ENCODE data around the gene DCAF7.

Gene DCAF7

DNA sequence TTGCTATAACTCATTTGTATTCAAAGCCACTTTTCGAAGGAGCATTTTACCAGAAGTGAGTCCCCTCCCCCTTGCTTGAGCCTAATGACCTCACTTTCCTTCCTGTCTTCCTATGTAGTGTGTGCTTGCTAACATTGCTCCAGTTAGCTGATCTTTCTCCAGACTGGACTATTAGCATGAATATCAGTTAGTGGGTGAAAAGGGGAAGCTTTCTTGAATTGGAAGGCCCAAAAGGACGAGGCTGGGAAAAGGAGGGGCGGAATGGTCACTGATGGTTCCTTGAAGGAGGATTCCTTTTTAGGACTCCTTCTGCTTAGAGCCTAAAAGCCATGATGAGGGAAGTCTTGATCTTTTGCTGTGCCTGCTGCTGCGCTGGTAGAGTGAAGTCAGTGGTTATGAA is 83.9 kb downstream of the DCAF7 start:
- no peak for DNase-seq

DNA sequence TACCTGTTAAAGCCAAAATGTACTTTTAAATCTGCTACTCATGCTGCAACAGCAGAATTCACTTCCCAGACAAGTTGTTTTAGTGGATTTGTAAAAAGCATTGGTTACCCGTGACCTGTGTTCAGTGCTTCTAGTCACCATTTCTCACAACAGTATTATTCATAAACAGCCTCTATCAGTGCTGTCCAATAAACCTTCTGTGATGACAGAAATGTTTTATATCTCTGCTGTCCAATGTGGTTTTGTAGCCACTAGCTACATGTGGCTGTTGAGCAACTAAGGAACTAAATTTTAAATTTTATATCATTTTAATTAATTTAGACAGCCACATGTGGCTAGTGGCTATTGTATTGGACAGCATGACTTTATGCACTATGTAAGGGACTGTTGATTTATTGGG is 84.5 kb downstream of the DCAF7 start:
- DNase-seq = no peak

DNA sequence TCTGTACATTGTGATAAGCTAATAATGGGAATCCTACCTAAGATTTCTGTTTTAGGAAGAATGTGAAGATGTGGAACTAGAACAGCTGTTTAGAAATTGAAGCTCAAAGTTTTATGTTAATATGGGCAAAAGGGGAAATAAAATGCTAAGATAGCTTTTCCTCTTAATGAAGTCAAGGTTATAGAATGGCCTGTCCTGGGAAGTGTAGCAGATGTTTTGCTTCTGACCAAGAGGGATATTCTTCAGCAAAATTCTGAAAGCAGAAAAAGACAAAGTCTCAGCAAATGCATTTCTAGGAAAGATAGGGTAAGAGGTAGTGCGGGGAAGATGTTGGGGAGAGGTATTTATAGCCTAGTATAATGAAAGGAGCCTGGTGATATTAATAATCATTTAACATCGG is 85.0 kb downstream of the DCAF7 start:
- DNase-seq = no peak

DNA sequence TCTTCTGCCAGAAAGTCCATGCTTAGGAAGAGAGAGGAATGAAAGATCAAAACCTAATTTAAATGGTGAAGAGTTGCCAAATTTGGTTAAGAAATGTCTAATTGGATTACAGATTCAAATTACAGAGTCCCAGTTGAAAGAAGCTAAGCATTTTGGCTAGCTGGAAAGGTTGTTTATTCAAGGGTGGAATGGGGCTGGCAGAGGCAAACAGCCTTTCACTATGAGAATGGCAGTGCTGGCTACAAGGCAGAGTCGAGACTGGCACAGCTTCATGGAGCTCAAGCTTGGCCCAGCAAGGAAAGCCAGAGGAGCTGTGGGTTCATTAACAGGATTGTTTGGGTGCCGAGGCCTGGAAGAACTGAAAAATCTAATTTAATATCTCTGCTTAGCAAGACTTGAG is 85.5 kb downstream of the DCAF7 start:
- no peak for DNase-seq

DNA sequence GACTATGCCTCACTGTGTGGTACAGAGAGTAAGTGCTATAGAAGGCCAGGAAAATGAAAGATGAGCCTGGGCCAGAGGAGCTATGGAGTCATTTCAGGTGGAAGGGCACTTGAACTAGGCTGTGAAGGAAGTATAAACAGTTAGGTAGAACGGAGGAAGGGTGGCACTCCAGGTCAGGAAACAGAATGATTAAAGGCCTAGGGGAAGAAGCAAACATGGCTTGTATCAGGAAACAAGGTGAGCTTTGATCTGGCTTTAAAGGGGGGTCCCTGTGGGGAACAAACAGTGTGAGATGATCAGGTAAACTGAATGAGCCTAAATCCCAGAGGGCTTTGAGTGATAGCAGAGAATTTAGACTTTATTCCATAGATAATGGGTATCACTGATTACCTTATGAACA is 88.8 kb downstream of the DCAF7 start:
- DNase-seq = no peak

DNA sequence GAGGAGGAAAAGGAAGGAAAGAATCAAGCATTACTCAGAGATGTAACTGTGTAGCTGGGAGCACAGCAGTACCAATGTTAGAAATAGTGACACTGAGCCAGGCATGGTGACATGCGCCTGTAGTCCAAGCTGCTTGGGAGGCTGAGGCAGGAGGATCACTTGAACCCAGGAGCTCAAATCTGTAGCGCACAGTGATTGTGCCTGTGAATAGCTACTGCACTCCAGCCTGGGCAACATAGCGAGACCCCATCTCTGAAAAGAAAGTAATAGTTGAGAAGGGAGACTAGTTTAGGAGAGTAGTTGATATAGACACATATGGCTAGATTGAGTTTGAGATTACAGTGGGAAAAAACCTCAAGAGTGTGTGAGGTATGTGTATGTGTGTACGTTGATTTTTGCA is 89.8 kb downstream of the DCAF7 start:
- no peak for DNase-seq

DNA sequence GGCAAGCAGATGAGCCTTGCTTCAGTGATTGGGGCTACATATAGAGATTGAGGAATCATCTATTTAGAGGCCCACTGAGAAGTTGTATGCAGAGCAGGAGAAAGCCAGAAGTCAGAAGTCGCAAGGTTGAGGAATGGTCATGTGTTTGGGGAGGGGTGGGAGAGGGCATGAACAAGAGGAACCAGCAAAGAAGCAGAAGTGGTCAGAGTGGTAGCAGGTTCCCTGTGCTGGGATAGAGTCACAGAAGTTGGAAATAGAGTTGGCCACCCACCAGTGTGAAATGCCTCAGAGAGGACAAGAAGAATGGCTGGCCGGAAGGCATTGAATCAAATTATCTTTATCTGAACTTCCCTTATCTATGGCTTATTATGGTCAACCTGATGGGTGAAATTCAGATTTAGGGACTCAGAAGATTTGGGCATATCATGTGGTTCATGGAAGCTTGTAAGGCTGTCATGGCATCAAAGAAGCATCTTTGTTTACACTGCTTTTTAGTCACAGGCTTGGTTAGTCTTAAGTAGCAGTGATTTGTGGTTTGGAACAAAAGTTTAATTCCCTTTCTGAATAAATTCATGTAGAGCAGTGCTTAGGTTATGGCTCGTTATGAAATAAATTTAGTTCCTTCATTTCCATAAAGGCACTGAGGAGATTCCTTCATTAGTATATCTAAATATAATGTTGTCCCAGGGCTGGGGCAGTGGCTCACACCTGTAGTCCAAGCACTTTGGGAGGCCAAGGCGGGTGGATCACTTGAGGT is 91.6 kb downstream of the DCAF7 start:
- DNase-seq = no peak
